ENCODE data around the gene VAV3.

VAV3 gene

GRCh38 chr1:107687849-107688753 lies 276.9 kb downstream of the VAV3 start:
- no peak overlapping the region for H3K4me3 ChIP-seq (replicated peaks; ENCODE audit: low read depth, low read length)
- TF ChIP-seq CTCF (IDR thresholded peaks at IDR 0.05; ENCODE audit: low read depth, low read length, missing control alignments), result no peak
- no peak for DNase-seq (ENCODE audit: extremely low read depth, low read depth)

DNA sequence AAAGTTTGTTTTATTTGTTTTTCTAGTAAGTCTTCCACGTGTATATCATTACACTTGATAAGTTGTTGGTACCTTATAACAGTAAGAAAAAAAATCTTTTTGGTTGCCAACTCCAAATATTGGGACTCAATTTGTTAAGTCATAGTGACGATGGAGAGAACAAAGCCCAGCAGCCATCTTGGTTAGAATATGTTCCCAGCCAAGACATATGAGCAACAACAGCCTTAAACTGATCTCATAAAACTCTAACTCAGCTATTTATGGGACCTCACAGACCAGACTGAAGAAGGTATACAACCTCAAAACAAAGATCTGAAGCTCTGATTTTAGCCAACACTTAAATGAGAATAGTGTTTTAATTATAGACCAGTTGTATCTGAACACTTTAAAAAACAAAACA lies 281.3 kb downstream of the VAV3 start:
- TF ChIP-seq CTCF (IDR thresholded peaks at IDR 0.05; ENCODE audit: low read depth, low read length, missing control alignments), result no peak
- no peak overlapping the region for H3K4me3 ChIP-seq (replicated peaks; ENCODE audit: low read depth, low read length)

DNA sequence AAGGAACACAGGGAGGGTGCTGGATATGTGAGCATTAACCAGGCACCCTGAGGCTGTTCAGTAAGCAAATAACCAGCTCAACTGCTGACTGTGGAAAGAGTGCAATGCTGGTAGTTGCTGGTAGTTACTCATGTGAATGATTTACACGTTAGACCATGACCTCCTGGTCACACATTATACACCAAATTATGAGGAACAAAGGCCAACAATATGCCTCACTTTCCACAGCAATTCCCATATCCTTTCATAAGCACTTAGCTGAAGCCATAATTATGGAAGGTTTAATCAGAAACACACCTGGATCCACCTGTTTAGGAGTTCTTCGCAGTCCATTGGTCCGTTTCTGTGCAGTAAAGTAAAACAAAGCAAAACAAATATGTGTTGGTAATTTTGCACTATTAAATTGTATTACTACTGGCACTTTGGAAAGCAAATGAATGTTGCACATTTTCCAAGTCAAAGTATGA lies 281.8 kb downstream of the VAV3 start:
- DNase-seq (ENCODE audit: extremely low read depth, low read depth), result no peak
- H3K4me3 ChIP-seq (replicated peaks; ENCODE audit: low read depth, low read length), result no peak overlapping the region
- no peak for TF ChIP-seq CTCF (IDR thresholded peaks at IDR 0.05; ENCODE audit: low read depth, low read length, missing control alignments)

More for the DNA sequence above, 281.3 kb downstream of the VAV3 start:
- no peak for DNase-seq (ENCODE audit: extremely low read depth, low read depth)

DNA sequence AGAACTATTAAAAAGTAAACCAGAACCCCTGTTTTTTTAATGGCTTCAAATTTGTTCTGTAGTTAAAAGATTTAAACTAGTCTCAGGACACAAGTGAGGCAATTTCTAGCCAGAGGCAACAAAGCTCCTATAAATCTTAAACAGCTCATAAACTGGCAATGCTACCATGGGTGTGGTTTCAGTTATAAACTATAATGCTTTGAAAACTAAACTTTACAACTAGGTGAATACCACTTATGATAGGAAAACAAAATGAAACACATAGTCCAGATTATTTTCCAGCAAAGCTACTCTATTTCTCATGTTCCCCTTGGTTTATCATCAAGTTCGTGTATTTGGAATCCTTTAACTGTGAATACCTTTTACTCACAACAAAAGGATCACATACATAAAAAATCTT lies 282.5 kb downstream of the VAV3 start:
- TF ChIP-seq CTCF (IDR thresholded peaks at IDR 0.05; ENCODE audit: low read depth, low read length, missing control alignments), result no peak
- DNase-seq (ENCODE audit: extremely low read depth, low read depth), result no peak
- no peak overlapping the region for H3K4me3 ChIP-seq (replicated peaks; ENCODE audit: low read depth, low read length)

GRCh38 chr1:107681001-107681479 lies 283.9 kb downstream of the VAV3 start:
- H3K4me3 ChIP-seq (replicated peaks; ENCODE audit: low read depth, low read length), result no peak overlapping the region
- DNase-seq (ENCODE audit: extremely low read depth, low read depth), result no peak
- no peak for TF ChIP-seq CTCF (IDR thresholded peaks at IDR 0.05; ENCODE audit: low read depth, low read length, missing control alignments)

- H3K4me3 ChIP-seq (replicated peaks; ENCODE audit: low read depth, low read length), result no peak overlapping the region
- TF ChIP-seq CTCF (IDR thresholded peaks at IDR 0.05; ENCODE audit: low read depth, low read length, missing control alignments), result no peak
- DNase-seq (ENCODE audit: extremely low read depth, low read depth), result no peak
Observed at GRCh38 chr1:107680579-107680985, 284.4 kb downstream of the VAV3 start.

Measured in HFF-Myc (cell line).